GM18511 (cell line): ENCODE data around the gene KAT6B.
A peak's percentile ranks its signal among the peaks of the same experiment; 100 is the strongest.

Source experiments
- ATAC-seq: cut with Tn5 transposase; IDR thresholded peaks from one replicate; pipeline ENCODE4 v1.9.1; 2021; ENCODE audit warnings: mild to moderate bottlenecking, moderate library complexity; ENCODE audit not compliant: unreplicated experiment

Gene KAT6B

GRCh38 chr10:74977913-74978847 lies 151.8 kb downstream of the KAT6B start:
- ATAC-seq: peak; percentile 93

GRCh38 chr10:74981831-74982633 lies 155.6 kb downstream of the KAT6B start:
- no peak for ATAC-seq

GRCh38 chr10:74982634-74982982 lies 156.2 kb downstream of the KAT6B start:
- no peak for ATAC-seq

- ATAC-seq: no peak
Measured at GRCh38 chr10:74983383-74983782, 157.0 kb downstream of the KAT6B start.

- ATAC-seq: no peak
Measured at GRCh38 chr10:74987339-74988053, 161.1 kb downstream of the KAT6B start.

GRCh38 chr10:74988054-74988775 lies 161.8 kb downstream of the KAT6B start:
- ATAC-seq: no peak

- no peak for ATAC-seq
Measured at GRCh38 chr10:74988832-74989561, 162.6 kb downstream of the KAT6B start.

GRCh38 chr10:74991435-74991834 lies 165.0 kb downstream of the KAT6B start:
- no peak for ATAC-seq

- ATAC-seq: no peak
Measured at GRCh38 chr10:74992068-74992467, 165.7 kb downstream of the KAT6B start.

- no peak for ATAC-seq
Measured at GRCh38 chr10:74993649-74994048, 167.2 kb downstream of the KAT6B start.

GRCh38 chr10:74994854-74995253 lies 168.5 kb downstream of the KAT6B start:
- peak; percentile 78 for ATAC-seq

GRCh38 chr10:74995806-74996205 lies 169.4 kb downstream of the KAT6B start:
- ATAC-seq: no peak

- ATAC-seq: no peak
Measured at GRCh38 chr10:74997163-74997562, 170.8 kb downstream of the KAT6B start.

GRCh38 chr10:75000748-75001321 lies 174.4 kb downstream of the KAT6B start:
- peak; percentile 91 for ATAC-seq

- no peak for ATAC-seq
Measured at GRCh38 chr10:75001715-75002350, 175.4 kb downstream of the KAT6B start.

GRCh38 chr10:75002351-75002725 lies 175.9 kb downstream of the KAT6B start:
- ATAC-seq: no peak

GRCh38 chr10:75002967-75003594 lies 176.7 kb downstream of the KAT6B start:
- no peak for ATAC-seq

GRCh38 chr10:75003891-75004290 lies 177.5 kb downstream of the KAT6B start:
- no peak for ATAC-seq

- no peak for ATAC-seq
Measured at GRCh38 chr10:75007646-75008045, 181.2 kb downstream of the KAT6B start.
